NT2/D1 (cell line): Measurements from ENCODE around the gene MRM3.
"Not testable (repeated sequence)": the region's sequence is repeated elsewhere in the genome, so short reads cannot be mapped to it uniquely, and the experiment has no call there.

Experiments
- SUZ12 ChIP-seq: IDR thresholded peaks from 2 replicates; pipeline ENCODE4 v1.6.1; 2011; ENCODE audit not compliant: insufficient read length, insufficient read depth; ENCODE audit errors: extremely low read depth
- YY1 ChIP-seq: IDR thresholded peaks from 2 replicates; pipeline ENCODE4 v1.6.1; 2011; ENCODE audit not compliant: insufficient read length, insufficient read depth
- ZNF274 ChIP-seq: IDR thresholded peaks from 2 replicates; pipeline ENCODE4 v1.6.1; 2011; ENCODE audit warnings: mild to moderate bottlenecking, low read depth, low read length

- TF ChIP-seq ZNF274, SUZ12, YY1: not testable (repeated sequence)
These were observed 32.8 kb upstream of the MRM3 start for GRCh38 chr17:749359-749758.
